ENCODE results near the gene SP5. TPM values are rescaled to one million over a fixed set of nuclear protein-coding genes. Genes with fewer than 3 reads are reported as not detected.
"Not testable (repeated sequence)": the region's sequence is repeated elsewhere in the genome, so short reads cannot be mapped to it uniquely, and the experiment has no call there.

SP5 gene
- total and polyA plus RNA-seq, 10 donors: 0.06 to 0.20 TPM; not detected in 8

GRCh38 chr2:170733798-170734600 lies 18.9 kb downstream of the SP5 start:
- H3K9me3 ChIP-seq: peaks cover 0 to 13% (median 8%) of the 10 kb centered on the region in 8 donors
- no peaks in the 10 kb centered on the region for H3K36me3 ChIP-seq
- 0 to 40% (median 0%) methylated on average over 1 of the region's 1 CpG for WGBS, 5 donors
- H3K27me3 ChIP-seq (replicated peaks in 1 of 7): peaks cover 0 to 19% (median 0%) of the 10 kb centered on the region in 7 donors
- no peak overlapping the region for H3K27ac ChIP-seq
- no peak for TF ChIP-seq POLR2AphosphoS5 (IDR thresholded peaks at IDR 0.05)
- no peak for TF ChIP-seq CTCF (IDR thresholded peaks at IDR 0.05 in 8 of 11, conservative IDR thresholded peaks at IDR 0.05 in 3 of 11)
- TF ChIP-seq POLR2A (IDR thresholded peaks at IDR 0.05): no peak
- DNase-seq: no peak
- intact Hi-C loops (cut with DNase I; ENCODE audit: low total_unique reads): no loop called here
- H3K4me1 ChIP-seq: no peaks in the 10 kb centered on the region
- no peak overlapping the region for H3K4me3 ChIP-seq

- peaks cover 0 to 19% (median 0%) of the 10 kb centered on the region in 7 donors for H3K27me3 ChIP-seq (replicated peaks in 1 of 7)
- intact Hi-C loops (cut with DNase I; ENCODE audit: low total_unique reads); H3K4me3 ChIP-seq; H3K4me1 ChIP-seq; DNase-seq; H3K36me3 ChIP-seq; H3K27ac ChIP-seq: not testable (repeated sequence)
- 72 to 100% (median 76%) methylated on average over 1 to 2 of the region's 2 CpGs for WGBS, 5 donors
- H3K9me3 ChIP-seq: peaks cover 0 to 13% (median 8%) of the 10 kb centered on the region in 8 donors
Measured at GRCh38 chr2:170734601-170735000, 19.5 kb downstream of the SP5 start.

GRCh38 chr2:170736628-170737027 lies 21.5 kb downstream of the SP5 start:
- Histone ChIP-seq H3K27me3 (replicated peaks in 1 of 7) (peaks cover 0 to 17% (median 0%) of the 10 kb centered on the region in 7 donors), H3K4me3 (no peak overlapping the region), H3K9me3 (peaks cover 0 to 13% (median 8%) of the 10 kb centered on the region in 8 donors), H3K4me1 (no peaks in the 10 kb centered on the region), H3K27ac (no peak overlapping the region), H3K36me3 (no peaks in the 10 kb centered on the region)
- TF ChIP-seq POLR2A (IDR thresholded peaks at IDR 0.05) (no peak), POLR2AphosphoS5 (IDR thresholded peaks at IDR 0.05) (no peak), CTCF (IDR thresholded peaks at IDR 0.05 in 8 of 11, conservative IDR thresholded peaks at IDR 0.05 in 3 of 11) (no peak)
- intact Hi-C loops (cut with DNase I; ENCODE audit: low total_unique reads): no loop called here
- DNase-seq: no peak
- 6 to 15% (median 15%) methylated on average over 1 of the region's 1 CpG for WGBS, 5 donors

- DNase-seq: no peak
- Histone ChIP-seq H3K36me3 (no peaks in the 10 kb centered on the region), H3K27me3 (replicated peaks in 1 of 7) (peaks cover 0 to 22% (median 0%) of the 10 kb centered on the region in 7 donors), H3K27ac (no peak overlapping the region), H3K4me3 (no peak overlapping the region), H3K9me3 (peaks cover 0 to 13% (median 8%) of the 10 kb centered on the region in 8 donors), H3K4me1 (no peaks in the 10 kb centered on the region)
- intact Hi-C loops (cut with DNase I; ENCODE audit: low total_unique reads): no loop called here
- no peak for TF ChIP-seq CTCF (IDR thresholded peaks at IDR 0.05 in 8 of 11, conservative IDR thresholded peaks at IDR 0.05 in 3 of 11)
- no peak for TF ChIP-seq POLR2A (IDR thresholded peaks at IDR 0.05)
- no peak for TF ChIP-seq POLR2AphosphoS5 (IDR thresholded peaks at IDR 0.05)
- 93 to 97% (median 96%) methylated on average over 2 of the region's 2 CpGs for WGBS, 5 donors
Measured at GRCh38 chr2:170737406-170737805, 22.3 kb downstream of the SP5 start.
